ENCODE results near the gene INTS13.
"Not testable (repeated sequence)": the region's sequence is repeated elsewhere in the genome, so short reads cannot be mapped to it uniquely, and the experiment has no call there.

Gene INTS13

GRCh38 chr12:26936559-26937442 lies 980 bp downstream of the INTS13 start:
- DNase-seq (ENCODE audit: low read depth in 2 of 2) = no peak

GRCh38 chr12:26935636-26936378 lies 2.0 kb downstream of the INTS13 start:
- no peak for DNase-seq (ENCODE audit: low read depth in 2 of 2)

- no peak for DNase-seq (ENCODE audit: low read depth in 2 of 2)
These were observed 8.2 kb downstream of the INTS13 start for GRCh38 chr12:26929590-26929989.

- DNase-seq (ENCODE audit: low read depth in 2 of 2) = no peak
These were observed 9.1 kb downstream of the INTS13 start for GRCh38 chr12:26928661-26929060.

DNA sequence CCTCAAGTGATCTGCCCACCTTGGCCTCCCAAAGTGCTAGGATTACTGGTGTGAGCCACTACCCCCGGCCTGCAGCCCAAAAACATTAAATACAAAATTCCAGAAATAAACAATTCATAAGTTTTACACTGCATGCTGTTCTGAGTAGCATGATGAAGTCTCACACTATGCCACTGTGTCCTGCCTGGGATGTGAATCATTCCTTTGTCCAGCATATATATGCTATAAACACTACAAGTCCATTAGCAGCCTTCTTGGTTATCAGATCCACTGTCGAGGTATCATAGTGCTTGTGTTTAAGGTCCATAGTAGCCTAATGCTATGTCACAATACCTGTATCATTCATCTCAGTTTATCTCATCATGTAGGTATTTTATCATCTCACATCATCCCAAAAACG lies 15.9 kb downstream of the INTS13 start:
- no peak for DNase-seq (ENCODE audit: low read depth in 2 of 2)

DNA sequence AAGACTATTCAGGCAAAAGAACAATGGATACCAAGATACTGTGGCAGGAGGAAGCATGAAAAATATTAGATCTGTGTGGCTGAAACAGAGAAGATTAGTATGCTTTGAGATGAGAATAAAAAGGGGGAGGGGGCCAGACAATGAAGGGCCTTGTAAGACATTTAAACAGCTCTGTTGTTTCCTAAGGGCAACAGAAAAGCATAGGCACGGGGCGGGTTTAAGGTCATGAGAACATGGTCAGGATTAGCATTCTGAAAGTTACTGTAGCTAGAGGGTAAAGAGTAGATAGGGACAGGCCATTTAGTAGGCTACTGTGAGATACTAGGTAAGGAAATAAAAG lies 18.6 kb downstream of the INTS13 start:
- DNase-seq (ENCODE audit: low read depth in 2 of 2) = no peak

GRCh38 chr12:26918321-26919215 lies 19.2 kb downstream of the INTS13 start:
- DNase-seq (ENCODE audit: low read depth in 2 of 2) = no peak

DNA sequence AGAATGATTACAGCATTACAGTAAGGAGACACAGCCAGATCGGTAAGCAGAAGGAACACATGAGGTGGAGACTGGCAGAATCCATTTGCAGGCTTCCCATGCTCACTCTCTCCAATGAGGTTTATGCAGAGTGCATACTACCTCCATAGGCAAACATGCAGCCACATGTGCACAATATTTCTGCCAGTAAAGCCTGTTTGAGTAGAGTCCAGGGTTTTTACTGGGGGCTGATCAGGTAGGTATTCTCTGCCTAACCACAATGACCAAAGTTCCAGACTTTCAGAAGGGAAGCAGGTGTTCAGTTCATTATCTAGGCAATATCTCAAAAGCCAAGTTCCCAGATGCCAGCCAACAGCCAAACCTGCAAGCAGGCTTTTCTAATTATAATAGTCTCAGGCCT lies 31.1 kb downstream of the INTS13 start:
- no peak for DNase-seq (ENCODE audit: low read depth in 2 of 2)

- DNase-seq (ENCODE audit: low read depth in 2 of 2) = no peak
These were observed 31.8 kb downstream of the INTS13 start for GRCh38 chr12:26906024-26906423.

- DNase-seq (ENCODE audit: low read depth in 2 of 2) = not testable (repeated sequence)
These were observed 34.4 kb downstream of the INTS13 start for GRCh38 chr12:26903396-26903795.

GRCh38 chr12:26896913-26897312 lies 40.9 kb downstream of the INTS13 start:
- no peak for DNase-seq (ENCODE audit: low read depth in 2 of 2)

DNA sequence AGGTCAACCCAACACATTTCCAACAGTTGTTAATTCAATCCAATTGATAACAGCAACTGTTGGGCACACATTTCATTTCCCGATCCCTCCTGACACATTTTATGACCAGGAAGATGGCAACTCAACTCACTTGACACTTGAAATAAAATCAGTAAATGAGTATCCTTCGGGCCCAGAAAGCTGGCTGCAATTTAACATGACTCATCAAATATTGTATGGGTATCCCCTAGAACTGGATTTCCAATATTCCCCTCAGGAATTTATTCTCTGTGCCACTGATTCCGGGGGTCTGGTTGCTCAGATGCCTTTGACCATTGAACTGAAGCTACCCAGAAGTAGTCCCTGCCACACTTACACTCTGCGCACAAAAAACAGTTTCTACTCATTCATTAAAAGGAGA lies 42.1 kb downstream of the INTS13 start:
- no peak for DNase-seq (ENCODE audit: low read depth in 2 of 2)

GRCh38 chr12:26891704-26892103 lies 46.1 kb downstream of the INTS13 start:
- no peak for DNase-seq (ENCODE audit: low read depth in 2 of 2)

DNA sequence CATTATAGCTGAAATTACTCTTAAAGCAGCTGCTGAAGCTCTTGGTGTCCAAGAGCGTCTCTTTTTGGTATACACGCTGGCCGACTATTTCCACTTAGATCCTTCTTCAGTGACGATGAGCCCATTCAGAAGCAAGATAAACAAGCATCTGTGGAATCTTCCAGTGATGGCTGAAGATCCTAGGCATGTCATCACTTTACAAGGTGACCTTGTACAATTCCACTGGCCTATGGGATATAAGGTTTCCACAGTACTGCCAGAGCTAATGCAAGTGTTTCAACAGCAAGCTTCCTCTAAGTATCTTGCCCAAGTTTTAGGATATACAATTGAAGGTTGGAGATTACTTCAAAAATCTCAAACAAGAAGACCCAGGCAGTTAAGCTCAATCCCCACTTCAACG lies 47.0 kb downstream of the INTS13 start:
- DNase-seq (ENCODE audit: low read depth in 2 of 2) = no peak

DNA sequence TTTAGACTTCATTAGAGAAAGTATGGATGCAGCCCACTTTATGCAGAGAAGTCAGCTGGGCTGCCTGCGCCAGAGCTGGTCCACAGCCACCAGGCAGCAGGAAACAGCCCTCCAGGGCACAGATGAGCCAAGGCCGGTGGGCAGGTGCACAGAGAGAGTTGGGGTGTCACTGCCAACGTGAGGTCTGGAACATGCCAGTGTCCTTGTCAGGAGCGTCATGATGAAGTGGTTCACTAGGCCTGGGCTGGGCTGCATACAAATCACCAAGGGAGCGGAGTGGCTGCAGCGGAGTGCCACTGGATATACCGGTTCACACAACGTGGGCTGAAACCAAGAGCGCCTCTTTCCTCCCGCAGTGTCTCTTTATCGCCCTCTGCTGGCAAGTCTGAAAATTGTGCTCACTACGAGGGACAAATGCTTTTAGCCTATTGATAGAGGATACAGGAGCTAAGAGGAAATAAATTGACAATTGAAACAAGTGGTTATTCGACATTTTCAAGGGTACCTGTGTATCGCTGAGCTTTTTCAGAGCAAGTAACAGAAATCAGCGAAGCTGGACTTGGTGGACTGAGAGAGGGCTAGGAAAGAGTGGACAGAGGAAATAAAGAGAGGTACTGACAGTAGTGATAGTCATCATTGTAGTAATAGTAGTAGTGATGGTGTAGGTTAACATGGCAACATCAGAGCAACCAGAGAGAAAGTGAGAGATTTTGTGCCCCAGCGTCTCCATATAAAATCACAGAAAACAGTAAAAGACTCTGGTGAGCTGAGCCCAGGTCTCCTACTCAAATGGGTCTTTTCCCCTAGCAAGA lies 52.8 kb downstream of the INTS13 start:
- DNase-seq (ENCODE audit: low read depth in 2 of 2) = peak; percentile 55 to 85

DNA sequence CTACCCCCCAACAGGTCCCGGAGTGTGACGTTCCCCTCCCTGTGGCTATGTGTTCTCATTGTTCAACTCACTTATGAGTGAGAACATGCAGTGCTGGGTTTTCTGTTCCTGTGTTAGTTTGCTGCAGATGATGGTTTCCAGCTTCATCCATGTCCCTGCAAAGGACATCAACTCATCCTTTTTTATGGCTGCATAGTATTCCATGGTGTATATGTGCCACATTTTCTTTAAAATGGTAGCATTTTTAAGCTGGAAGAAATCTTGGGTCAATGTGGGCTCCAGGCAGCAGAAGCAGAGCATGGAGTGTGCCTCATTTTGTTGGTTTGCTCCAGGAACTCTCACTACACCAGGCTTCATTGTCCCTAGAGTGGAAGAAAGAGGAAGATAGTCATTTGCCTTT lies 57.2 kb downstream of the INTS13 start:
- no peak for DNase-seq (ENCODE audit: low read depth in 2 of 2)

- no peak for DNase-seq (ENCODE audit: low read depth in 2 of 2)
These were observed 59.1 kb downstream of the INTS13 start for GRCh38 chr12:26878661-26879119.

DNA sequence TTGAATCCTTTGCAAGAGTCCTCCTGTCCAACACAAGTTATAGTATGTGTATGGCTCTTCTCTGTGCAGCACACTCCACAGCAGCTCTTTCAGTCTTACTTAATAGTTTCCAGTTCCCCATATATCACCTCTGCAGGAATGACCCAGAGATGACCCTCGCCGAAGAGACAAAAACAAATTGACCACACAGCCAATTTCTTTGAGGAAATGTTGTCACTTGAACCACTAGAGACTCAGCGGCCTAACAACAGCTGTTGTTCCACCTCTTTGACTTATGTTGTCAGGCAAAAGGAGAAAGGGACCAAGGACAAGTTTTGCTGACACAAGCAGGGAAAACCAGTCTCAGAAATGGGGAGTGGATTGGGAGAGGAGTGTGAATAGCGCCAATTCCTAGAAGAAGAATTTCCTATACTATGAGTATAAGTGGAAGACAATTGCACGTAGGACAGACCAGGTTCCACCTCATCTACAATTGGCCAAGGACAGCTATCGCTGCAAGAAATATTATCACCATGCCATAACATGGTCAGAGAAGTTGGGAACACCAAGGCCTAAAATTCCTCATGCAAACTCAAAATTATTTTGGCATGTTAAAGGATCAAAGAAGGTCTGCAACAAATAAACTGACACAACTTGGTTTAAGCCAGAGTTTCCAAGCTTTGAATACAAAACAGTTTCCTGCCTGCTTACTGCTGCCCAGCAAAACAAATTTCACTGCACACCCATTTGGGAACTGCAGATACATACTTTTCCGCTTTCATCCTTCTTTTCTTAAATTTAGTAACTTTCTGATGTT lies 63.1 kb downstream of the INTS13 start:
- DNase-seq (ENCODE audit: low read depth in 2 of 2) = no peak

DNA sequence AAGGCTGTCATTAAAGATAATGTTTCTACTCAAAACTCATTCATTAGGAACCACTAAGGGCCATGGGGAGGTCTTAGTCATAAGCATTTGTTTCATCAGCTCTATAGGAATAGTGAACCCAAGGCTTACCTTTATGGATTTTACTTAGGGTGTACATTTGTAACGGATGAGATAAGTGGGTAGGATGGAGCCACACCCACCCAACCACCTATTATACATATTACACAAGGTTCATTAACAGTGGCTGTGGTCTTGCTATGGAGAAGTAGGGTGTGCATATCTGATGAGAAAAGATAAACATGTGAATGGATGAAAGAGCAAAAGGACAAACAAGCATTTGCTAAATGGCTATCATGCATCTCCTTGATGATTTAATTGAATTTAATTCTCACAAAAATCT lies 65.2 kb downstream of the INTS13 start:
- no peak for DNase-seq (ENCODE audit: low read depth in 2 of 2)

- no peak for DNase-seq (ENCODE audit: low read depth in 2 of 2)
These were observed 65.8 kb downstream of the INTS13 start for GRCh38 chr12:26871985-26872384.
